Limb (tissue), 2 donors: ENCODE measurements around the gene RUFY3.
"Not testable (repeated sequence)": the region's sequence is repeated elsewhere in the genome, so short reads cannot be mapped to it uniquely, and the experiment has no call there.

Source experiments
- DNase-seq, 2 donors: peaks; one replicate each; pipeline ENCODE4 v3.0.0-alpha.2; 2016; ENCODE audit errors: extremely low spot score in 2 of 2

The RUFY3 gene

DNA sequence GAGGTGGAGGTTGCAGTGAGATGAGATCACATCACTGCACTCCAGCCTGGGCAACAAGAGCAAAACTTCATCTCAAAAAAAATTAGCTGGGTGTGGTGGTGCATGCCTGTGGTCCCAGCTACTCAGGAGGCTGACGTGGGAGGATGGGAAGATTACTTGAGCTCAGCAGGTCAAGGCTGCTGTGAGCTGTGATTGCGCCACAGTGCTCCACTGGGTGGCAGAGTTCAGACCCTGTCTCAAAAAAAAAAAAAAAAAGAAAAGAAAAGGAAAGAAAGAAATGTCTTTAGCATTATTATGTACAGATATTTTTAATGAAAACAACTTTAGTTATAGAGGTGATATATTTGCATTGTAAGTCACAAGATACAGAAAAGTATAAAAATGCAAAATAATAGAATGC, 14.2 kb downstream of the RUFY3 start:
- not testable (repeated sequence) for DNase-seq

DNA sequence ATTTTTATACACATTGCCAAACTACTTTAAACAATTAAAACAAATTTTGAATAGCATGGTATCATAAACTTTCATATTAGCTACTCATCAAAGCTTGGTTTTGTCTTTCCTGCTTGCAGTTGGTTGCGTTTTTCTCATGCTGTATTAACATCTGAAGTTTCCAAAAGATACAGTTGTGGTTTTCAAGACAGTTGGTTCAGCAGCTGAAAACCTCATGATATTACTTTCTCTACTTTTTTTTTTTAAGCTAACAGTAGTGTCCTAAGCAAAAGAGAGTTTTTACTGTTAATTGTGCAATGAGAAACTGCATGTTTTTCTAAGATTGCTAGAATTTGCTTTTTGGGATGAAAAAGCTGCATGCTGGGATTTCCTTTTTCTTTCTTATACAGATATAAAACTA, 15.2 kb downstream of the RUFY3 start:
- no peak for DNase-seq

DNA sequence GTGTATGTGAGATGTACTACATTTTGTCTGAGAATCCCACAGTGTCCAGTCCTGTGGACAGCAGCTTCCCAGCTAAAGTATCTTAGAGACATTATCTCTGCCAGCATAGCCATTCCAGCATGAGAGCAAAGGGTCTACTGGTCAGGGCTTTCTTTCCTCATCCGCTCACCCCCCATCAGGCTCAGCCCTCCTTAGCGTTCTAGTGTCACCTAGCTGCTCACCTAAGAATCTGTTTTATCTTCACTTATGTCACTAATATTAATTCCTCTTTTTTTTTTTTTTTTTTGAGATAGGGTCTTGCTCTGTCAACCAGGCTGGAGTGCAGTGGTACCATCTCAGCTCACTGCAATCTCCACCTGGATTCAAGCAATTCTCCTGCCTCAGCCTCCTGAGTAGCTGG, 15.6 kb downstream of the RUFY3 start:
- no peak for DNase-seq

DNA sequence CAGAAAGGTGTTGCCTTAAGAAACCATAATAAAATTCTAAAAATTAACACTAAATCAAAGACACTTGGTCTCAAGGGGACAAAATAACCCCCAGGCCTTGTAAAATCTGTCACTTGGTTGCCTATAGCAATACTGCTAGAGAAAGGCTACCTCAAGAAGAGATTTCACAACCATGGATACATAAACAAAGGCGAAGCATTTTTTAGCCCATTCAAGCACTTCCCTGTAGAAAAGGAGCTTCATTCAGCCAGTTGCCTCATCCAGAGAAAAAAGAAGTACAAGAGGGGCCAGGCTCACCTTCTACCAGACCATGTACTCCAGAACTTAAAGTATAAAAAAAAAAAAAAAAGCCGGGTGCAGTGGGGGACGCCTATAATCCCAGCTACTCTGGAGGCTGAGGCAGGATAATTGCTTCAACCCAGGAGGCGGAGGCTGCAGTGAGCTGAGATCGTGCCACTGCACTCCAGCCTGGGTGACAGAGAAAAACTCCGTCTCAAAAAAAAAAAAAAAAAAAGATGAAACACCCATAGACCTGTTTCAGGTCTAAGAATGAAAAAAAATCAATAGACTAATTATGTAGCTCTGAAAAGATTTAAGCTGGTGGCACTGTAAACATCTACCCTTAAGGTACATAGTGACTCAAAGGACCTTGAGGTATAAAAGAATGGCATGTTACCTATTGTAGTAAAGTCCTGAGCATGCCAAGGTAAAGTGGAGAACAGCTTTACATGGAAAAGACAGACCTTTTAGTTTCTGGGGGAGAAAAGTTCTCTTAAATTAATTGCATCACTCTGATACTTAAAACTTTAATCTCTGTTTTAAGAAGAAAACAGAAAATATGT, 18.0 kb downstream of the RUFY3 start:
- no peak for DNase-seq

DNA sequence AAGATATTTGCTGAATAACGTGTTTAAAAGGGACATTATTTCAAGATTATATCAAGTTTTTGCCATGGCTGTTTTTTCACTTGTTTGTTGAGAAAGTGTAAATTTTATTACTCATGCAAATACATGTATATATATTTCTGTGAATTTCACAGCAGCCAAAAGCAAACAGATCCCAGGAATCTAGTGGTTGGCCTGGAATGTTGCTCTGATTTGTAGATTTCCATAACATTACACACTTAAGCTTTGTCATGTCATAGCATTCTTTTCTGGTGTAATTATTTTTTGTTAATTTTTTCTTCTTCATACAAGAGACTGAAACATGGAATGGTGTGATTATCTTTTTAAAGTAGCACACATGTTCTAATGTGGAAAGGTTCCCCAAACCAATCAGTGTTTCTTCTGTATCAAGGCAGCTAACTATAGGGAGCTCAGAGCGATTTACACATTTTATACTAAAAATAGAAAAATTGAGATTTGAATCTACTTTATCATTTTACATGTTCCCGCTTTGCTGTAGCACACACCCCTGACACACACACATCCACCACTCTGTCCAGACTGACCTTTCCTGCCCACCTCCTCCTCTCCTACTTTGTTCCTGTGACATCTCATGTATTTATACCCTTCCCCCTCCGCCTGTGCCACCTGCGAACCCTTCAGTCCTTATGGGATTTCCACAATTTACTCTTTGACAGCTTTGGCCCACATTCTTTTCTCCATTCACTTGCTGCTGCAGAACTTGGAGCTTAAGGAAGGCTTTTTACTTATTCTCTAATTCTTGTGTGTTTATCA, 20.3 kb downstream of the RUFY3 start:
- no peak for DNase-seq

DNA sequence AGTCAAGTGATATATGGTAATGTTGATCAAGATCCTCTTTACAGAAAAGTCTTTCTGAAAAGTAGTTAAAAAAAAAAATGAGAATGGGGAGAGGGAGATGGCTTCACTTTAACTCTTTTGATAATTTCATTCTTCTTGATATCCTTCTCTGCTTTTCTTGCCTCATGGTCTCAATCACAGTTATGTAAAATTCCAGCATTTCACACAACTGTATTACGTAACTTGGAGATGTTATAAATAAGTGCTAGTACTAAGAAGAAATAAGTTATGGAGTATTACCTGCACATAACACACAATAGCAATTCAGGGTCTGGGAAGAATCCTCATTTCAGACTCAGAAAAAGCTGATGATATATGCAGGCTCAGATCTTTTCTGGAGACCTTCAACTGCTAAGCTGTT, 22.0 kb downstream of the RUFY3 start:
- DNase-seq: no peak

DNA sequence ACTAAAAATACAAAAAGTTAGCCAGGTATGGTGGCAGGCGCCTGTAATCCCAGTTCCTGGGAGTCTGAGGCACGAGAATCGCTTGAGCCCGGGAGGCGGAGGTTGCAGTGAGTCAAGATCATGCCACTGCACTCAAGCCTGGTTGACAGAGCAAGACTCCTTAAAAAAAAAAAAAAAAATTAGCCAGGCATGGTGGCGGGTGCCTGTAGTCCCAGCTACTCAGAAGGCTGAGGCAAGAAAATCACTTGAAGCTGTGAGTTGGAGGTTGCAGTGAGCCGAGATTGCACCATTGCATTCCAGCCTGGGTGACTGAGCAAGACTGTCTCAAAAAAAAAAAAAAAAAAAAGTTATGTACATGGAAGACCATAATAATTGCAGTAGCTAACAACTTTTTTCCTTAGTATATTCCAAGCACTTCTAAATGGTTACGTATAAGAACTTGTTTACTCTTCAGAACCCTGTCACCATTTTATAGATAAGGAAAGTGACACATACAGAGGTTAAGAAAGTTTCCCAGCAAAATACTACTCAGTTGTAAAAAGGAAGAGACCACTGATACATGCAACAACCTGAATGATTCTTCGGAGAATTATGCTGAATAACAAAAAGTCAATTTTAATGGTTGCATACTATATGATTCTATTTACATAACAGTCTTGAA, 24.5 kb downstream of the RUFY3 start:
- no peak for DNase-seq

DNA sequence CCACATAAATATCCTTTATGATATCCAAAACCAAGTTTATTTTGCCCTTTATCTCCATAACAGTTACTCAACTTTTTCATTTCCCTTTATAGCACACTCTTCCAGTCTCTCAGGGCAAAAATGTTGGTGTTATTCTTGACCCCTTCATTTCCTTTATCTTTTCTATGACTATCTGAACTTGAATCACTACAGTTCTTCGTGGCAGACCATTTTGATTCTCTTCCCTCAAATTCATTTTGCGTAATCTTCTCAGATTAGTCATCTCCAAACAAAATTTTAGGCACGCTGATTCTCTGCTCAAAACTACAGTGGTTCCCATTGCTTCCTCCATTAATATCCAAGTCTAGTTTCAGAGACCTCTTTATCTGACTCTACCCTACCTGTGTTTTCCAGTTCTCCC, 26.1 kb downstream of the RUFY3 start:
- DNase-seq: no peak

DNA sequence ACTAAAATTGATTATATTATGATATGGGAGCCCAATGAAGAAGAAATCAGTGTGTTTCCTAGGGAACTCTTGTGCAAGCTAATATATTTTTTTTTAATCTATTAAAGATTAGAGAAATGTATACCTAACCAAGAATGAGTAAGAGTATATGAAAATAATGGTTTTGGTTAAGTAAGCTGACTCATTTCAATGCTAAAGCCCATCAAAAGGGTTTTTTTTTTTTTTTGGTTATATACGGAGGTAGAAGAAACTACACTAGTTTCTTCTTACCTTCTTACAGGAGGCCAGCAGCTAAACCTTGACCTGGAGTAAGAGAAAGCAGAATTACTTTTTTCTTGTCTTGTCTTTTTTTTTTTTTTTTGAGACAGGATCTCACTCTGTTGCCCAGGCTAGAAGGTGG, 27.5 kb downstream of the RUFY3 start:
- DNase-seq: no peak

DNA sequence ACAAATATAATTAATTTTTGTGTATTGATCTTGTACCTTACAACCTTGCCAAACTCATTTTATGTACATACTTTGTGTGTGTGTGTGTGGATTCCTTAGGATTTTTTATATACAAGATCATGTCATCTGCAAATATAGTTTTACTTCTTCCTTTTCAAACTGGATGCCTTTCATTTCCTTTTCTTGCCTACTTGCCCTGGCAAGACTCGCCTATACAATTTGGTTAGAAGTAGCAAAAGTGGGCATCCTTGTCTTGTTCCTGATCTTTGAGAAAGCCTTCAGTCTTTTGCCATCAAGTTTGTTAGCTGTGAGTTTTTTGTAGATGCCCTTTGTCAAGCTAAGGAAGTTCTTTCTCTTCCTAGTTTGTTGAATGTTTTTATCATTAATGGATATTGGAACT, 30.5 kb downstream of the RUFY3 start:
- DNase-seq: no peak

DNA sequence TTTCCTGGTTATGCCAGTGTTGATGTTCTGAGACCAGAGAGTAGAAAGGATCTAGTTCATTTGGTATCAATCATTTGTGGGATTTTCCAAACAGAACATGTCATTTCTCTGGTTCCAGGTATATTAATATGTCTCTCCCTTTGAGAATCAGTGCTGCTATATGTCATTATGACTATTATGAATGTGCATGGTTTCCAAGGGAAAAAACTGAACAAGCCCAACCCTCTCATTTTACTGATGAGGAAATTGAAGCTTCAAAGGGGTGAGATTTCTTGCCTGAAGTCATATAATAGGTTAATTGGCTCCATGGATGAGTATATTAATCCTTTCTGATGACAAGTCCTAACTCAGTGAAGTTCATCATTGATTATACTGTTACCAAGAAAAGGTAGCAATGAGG, 31.9 kb downstream of the RUFY3 start:
- DNase-seq: no peak

DNA sequence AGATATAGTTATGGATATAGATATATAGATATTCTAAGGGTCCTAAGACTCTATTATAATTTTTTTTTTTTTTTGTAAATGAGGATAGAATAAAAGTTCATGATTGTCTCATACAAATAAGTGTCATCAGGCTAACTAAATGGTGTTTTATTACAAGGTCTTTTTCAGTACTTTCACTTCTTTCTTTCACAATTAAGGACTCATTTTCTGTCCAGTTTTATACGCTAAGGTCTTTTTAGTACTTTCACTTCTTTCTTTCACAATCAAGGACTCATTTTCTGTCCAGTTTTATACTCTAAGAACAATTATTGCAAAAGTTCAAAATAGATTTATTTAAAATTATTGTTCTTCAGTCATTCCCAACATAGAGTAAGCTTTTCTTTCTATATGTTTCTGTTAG, 32.7 kb downstream of the RUFY3 start:
- DNase-seq: no peak

DNA sequence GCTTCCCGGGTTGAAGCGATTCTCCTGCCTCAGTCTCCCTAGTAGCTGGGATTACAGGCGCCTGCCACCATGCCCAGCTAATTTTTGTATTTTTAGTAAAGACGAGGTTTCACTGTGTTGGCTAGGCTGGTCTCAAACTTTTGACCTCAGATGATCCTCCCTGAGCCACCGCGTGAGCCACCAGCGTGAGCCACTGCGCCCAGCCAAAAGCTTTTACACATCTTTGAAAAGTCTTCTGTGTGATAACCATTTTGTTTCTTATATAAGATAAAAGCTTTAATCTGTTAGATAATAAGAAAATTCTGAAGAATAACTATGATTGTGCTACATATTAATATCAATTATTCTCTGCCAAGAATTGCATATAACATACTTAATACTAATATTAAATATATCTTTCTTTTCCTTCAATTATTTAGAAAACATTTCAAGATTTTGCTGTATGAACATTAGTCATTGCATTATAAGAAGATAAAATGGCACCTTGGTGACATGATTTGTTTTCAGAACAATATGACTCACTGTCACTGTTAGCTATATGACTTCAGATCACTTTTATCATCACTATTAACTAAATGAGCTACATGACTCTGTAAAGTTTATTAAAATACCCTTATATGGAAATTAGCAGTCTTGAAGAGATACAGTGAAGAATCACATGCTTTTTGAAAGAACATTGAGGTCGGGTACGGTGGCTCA, 33.4 kb downstream of the RUFY3 start:
- DNase-seq: no peak

DNA sequence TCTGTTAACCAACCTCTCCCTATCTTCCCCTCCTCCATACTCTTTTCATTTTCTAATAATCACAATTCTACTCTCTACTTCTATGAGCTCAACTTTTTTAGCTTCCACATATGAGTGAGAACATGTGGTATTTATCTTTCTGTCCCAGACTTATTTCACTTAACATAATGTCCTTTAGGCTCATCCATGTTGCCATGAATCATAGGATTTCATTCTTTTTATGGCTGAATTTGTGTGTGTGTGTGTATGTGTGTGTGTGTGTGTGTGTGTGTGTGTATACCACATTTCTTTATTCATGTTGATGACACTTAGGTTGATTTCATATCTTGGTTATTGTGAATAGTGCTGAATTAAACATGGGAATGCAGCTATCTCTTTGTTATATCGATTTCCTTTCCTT, 37.4 kb downstream of the RUFY3 start:
- DNase-seq: no peak

DNA sequence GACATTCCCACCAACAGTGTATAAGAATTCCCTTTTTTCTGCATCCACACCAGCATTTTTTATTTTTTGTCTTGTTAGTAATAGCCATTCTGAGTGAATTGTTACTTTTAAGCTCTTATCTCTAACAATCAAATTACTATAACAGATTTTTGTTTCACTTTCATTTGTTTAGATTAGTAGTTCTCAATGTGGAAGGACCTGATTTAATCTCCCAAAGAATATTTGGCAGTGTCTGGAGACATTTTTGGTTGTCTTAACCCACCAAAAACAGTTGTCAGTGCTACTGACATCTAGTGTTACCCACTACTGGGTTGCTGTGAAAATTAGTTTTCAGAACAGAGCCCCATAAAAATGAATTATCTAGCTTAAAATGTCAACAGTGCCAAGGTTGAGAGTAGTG, 37.9 kb downstream of the RUFY3 start:
- DNase-seq: no peak

DNA sequence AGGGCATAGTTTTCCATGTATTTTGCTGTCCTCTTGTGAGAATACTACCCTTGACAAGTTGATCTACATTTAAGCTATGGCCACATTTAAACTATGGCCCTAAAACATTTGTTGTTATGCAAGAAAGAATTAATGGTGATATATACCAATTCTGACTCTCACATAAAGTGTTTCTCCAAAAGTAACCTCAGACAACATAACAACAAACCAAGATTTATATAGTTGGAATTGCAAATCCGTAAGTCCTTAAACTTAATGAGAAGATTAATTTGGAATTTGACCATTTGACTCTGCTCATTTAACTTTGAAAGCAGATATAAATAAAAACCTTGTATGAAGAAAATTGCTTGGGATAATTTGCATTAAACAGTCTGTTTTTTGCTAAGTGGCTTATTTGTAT, 38.9 kb downstream of the RUFY3 start:
- no peak for DNase-seq

DNA sequence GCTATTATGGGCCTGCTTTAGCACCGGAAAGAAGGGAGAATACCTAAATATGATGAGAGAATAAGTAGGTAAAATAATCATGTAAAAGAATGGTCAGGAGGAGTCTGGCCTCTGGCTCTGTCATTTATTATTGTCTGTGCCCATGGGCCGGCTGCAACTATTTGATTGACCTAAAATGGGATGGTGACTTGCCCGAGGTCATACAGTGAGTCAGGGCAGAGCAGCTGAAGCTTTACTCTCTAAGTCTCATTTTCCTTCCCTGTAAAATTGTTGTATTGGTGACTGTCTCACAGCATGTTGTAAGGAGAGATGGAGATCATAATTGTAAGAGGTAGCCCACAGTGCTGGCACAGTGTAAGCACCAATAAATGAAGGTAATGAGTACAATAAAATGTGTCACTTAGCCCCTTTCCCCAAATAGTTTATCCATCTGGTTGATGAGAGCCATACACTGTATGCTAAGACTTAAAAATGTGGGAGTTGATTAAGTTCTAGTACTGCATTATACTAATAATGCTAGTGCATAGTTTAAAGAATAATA, 39.6 kb downstream of the RUFY3 start:
- no peak for DNase-seq

DNA sequence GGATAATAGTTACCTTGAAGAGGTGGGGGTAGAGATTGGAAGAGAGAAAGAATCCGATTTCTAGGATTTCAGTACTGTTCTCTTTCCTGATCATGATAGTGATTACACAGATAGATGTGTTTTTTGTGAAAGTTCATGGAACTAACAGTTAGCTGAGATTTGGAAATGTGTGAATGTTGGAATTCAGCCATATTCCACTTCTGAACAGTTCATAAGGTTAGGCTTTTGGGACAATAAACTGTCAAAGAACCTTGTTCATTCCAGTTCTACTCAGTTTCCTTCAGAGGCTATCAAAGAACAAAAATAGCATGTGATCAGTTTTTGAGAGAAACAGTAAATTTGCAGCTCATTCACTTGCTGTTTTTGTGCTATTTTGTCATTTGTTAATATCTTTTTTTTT, 43.6 kb downstream of the RUFY3 start:
- DNase-seq: no peak

DNA sequence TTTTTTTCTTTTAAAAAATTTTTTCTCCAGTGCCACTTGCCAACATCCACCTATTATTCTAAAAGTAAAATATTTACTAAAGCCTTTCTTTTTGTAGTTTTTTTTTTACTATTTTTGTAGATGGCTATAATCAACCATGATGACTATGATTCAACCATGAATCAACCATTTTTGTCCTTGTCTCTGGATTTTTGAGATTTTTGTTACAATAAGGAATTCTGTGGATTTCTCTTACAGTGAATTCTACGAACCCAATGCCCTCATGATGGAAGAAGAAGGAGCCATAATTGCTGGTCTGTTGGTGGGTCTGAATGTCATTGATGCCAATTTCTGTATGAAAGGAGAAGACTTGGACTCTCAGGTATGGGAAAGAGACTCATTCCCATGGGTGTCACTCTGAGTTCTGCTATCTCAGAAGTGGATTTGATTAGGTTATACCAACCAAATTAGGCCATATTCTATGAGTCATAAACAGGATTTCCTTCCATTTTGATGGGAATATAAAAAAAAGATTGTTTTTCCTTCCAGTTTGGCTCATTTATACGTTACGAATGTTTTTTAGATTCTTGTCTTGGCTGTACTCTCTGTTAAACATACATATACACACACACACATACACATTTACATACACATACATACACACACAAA, 46.7 kb downstream of the RUFY3 start:
- DNase-seq: no peak

DNA sequence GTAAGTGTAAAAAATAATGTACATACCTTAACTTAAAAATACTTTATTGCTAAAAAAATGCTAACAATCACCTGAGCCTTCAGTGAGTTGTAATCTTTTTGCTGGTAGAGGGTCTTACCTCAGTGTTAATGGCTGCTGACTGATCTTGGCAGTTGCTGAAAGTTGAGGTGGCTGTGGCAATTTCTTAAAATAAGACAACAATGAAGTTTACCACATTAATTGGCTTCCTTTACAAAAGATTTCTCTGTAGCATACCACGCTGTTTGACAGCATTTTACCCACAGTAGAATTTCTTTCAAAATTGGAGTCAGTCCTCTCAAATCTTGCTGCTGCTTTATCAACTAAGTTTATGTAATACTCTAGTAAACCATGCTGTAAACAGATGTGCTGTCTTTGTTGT, 47.6 kb downstream of the RUFY3 start:
- DNase-seq: not testable (repeated sequence)

DNA sequence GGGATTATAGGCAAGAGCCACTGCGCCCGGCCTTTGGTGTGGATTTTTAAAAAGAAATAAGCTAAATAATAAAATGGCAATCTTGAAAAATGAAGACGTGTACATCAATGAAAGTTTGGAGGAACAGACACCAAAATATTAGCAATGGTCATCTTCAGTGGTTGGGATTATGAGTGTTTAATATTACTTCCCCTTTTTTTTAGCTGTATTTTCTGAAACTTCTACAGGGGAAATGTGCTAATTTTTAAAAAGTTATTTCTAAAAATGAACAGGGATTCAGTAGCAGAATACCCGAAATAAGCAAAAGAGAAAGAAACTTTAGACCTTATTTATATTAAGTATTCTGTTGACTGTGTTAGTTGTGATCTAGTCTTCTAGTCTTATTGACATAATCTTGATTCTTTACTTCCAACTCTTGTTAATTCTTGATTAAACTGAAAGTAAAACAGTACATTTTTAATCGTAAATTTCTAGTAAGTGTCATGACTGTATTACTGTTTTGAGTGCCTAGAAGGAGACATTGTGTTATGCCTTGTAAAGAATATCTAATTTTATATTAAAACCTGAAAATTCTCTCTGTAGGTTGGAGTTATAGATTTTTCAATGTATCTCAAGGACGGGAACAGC, 51.3 kb downstream of the RUFY3 start:
- DNase-seq: no peak
